ENCODE measurements around the gene MRPS25. TPM values are rescaled to one million over a fixed set of nuclear protein-coding genes. Genes with fewer than 3 reads are reported as not detected.

Gene MRPS25
- total RNA-seq, 1 experiment from 2014 or later = 69.7 TPM

DNA sequence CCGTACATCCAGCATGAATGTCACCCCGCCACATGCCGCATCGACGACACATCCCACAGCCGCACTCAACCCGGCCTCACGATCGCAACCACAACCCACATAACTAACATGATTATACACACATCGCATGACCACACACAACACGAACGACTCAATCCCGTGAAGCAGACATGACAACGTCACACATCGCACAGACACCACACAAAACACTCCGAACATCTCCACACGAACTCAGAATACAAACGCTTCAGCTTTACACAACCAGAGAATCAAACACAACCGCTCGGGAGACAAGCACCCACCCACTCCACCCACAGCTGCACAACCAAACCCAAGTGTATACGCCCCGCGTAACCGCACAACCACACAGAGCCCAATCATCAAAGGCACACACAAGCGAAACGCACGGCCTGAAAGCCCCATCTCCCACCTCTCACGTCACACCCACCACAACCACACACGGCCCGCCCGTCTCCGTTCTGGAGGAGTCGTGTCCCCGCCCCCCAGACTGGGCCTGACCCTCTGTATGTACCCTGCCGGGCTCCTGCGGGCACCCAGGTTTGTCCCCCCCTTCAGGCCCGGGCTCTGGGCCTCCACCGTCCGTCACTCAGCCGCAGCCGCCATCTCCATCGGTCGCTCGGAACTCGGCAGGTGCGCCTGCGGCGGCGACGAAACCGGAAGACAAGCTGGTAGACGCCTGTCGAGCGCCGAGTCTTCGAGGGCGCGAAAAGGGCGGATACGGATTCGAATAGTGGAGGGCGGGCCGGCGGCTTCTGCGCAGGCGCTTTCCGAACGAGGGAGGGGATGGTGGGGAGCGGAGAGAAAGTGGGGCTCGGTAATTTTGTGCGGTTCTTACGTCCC, 33.6 kb upstream of the MRPS25 start, which contains the start of gene RBSN (continued):
- TF ChIP-seq SMAD4 (CRISPR knock-in tag; IDR thresholded peaks at IDR 0.05) = 0 out of 2 replicates have a peak, but pooled peaks have one; percentile 20
- TF ChIP-seq, protein P1, sequence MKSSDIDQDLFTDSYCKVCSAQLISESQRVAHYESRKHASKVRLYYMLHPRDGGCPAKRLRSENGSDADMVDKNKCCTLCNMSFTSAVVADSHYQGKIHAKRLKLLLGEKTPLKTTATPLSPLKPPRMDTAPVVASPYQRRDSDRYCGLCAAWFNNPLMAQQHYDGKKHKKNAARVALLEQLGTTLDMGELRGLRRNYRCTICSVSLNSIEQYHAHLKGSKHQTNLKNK (CRISPR knock-in tag; IDR thresholded peaks at IDR 0.05) = no peak
- no peak for TF ChIP-seq ELF4 (CRISPR knock-in tag; IDR thresholded peaks at IDR 0.05; ENCODE audit: low read depth)
- TF ChIP-seq, protein P2, sequence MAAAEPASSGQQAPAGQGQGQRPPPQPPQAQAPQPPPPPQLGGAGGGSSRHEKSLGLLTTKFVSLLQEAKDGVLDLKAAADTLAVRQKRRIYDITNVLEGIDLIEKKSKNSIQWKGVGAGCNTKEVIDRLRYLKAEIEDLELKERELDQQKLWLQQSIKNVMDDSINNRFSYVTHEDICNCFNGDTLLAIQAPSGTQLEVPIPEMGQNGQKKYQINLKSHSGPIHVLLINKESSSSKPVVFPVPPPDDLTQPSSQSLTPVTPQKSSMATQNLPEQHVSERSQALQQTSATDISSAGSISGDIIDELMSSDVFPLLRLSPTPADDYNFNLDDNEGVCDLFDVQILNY (CRISPR knock-in tag; IDR thresholded peaks at IDR 0.05) = peak; percentile 100
- TF ChIP-seq, protein P3, sequence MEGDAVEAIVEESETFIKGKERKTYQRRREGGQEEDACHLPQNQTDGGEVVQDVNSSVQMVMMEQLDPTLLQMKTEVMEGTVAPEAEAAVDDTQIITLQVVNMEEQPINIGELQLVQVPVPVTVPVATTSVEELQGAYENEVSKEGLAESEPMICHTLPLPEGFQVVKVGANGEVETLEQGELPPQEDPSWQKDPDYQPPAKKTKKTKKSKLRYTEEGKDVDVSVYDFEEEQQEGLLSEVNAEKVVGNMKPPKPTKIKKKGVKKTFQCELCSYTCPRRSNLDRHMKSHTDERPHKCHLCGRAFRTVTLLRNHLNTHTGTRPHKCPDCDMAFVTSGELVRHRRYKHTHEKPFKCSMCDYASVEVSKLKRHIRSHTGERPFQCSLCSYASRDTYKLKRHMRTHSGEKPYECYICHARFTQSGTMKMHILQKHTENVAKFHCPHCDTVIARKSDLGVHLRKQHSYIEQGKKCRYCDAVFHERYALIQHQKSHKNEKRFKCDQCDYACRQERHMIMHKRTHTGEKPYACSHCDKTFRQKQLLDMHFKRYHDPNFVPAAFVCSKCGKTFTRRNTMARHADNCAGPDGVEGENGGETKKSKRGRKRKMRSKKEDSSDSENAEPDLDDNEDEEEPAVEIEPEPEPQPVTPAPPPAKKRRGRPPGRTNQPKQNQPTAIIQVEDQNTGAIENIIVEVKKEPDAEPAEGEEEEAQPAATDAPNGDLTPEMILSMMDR (IDR thresholded peaks at IDR 0.05) = no peak
- no peak for TF ChIP-seq ATF3 (CRISPR knock-in tag; conservative IDR thresholded peaks at IDR 0.05)
- no peak for TF ChIP-seq NR3C1 (CRISPR knock-in tag; conservative IDR thresholded peaks at IDR 0.05; ENCODE audit: low read depth)
- TF ChIP-seq NR1H2 (CRISPR knock-in tag; IDR thresholded peaks at IDR 0.05) = no peak
- TF ChIP-seq ZNF671 (CRISPR knock-in tag; IDR thresholded peaks at IDR 0.05) = no peak
- TF ChIP-seq E2F1 (CRISPR knock-in tag; IDR thresholded peaks at IDR 0.05) = 0 out of 2 replicates have a peak, but pooled peaks have one; percentile 58
- peak; percentile 71; the same call in 1 of the 2 replicates for TF ChIP-seq SMAD3 (CRISPR knock-in tag; IDR thresholded peaks at IDR 0.05; ENCODE audit: borderline replicate concordance)
- no peak for TF ChIP-seq AFF4 (CRISPR knock-in tag; IDR thresholded peaks at IDR 0.05; ENCODE audit: borderline replicate concordance)
- TF ChIP-seq FOXP1 (CRISPR knock-in tag; IDR thresholded peaks at IDR 0.05; ENCODE audit: borderline replicate concordance) = peak; percentile 89
- TF ChIP-seq, protein P4, sequence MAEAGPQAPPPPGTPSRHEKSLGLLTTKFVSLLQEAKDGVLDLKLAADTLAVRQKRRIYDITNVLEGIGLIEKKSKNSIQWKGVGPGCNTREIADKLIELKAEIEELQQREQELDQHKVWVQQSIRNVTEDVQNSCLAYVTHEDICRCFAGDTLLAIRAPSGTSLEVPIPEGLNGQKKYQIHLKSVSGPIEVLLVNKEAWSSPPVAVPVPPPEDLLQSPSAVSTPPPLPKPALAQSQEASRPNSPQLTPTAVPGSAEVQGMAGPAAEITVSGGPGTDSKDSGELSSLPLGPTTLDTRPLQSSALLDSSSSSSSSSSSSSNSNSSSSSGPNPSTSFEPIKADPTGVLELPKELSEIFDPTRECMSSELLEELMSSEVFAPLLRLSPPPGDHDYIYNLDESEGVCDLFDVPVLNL (CRISPR knock-in tag; IDR thresholded peaks at IDR 0.05; ENCODE audit: borderline replicate concordance, low read depth) = peak; percentile 96
- no peak for TF ChIP-seq ZNF219 (CRISPR knock-in tag; IDR thresholded peaks at IDR 0.05; ENCODE audit: borderline replicate concordance)
- no peak for TF ChIP-seq NFATC4 (CRISPR knock-in tag; IDR thresholded peaks at IDR 0.05)
- TF ChIP-seq, protein P5, sequence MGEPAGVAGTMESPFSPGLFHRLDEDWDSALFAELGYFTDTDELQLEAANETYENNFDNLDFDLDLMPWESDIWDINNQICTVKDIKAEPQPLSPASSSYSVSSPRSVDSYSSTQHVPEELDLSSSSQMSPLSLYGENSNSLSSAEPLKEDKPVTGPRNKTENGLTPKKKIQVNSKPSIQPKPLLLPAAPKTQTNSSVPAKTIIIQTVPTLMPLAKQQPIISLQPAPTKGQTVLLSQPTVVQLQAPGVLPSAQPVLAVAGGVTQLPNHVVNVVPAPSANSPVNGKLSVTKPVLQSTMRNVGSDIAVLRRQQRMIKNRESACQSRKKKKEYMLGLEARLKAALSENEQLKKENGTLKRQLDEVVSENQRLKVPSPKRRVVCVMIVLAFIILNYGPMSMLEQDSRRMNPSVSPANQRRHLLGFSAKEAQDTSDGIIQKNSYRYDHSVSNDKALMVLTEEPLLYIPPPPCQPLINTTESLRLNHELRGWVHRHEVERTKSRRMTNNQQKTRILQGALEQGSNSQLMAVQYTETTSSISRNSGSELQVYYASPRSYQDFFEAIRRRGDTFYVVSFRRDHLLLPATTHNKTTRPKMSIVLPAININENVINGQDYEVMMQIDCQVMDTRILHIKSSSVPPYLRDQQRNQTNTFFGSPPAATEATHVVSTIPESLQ (CRISPR knock-in tag; IDR thresholded peaks at IDR 0.05) = 0 out of 2 replicates have a peak, but pooled peaks have one; percentile 60
- TF ChIP-seq FOXK1 (CRISPR knock-in tag; IDR thresholded peaks at IDR 0.05) = peak; percentile 86
